ENCODE measurements around the gene RTN4RL1. TPM values are rescaled to one million over a fixed set of nuclear protein-coding genes. Genes with fewer than 3 reads are reported as not detected.
A peak's percentile ranks its signal among the peaks of the same experiment; 100 is the strongest.

Gene RTN4RL1
- total and polyA plus RNA-seq, 2 of the 4 experiments (the other 2 are of a cell fraction) = under 0.01 to 0.03 TPM

DNA sequence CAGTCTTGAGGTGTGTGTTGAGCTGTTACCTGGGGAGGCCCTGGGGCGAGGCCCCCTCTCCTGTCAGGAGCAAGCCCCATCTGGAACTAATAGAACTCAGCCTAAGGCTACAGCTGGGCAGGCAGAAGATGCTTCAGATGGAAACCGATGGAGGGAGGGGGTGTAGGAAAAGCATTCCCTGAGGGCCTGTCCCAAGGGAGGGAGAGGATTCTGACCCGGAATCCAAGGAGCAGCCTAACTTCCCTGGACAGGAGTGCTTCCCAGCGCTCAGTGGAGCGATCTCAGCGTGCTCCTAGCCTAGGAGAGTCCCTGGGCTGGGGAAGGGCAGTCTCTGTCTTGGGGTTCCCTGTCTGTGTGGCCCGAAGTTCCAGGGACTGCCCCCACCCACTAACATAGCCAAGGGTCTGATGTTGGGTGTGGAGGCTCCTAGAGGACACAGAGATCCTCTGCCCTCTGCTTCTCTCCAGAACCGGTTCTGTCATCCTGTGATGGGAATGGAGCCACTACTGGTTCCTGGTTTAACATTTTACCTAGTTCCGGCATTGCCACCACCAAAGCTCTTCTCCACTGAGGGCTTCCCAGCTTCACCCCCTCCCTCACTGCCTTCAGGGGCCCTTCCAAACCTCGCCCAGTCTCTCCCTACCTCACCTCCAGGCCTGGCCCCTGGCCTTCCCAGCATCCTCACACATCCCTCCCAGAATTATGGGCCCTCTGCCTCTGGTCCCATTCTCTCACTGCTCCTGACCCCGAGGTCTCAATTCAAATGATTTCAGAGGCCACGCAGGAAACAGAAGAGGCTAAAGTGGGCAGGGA, 58.7 kb downstream of the RTN4RL1 start:
- Histone ChIP-seq H2BK15ac (ENCODE audit: low read depth, low read length) (no peak overlapping the region), H3K27me3 (ENCODE audit: control insufficient read depth, insufficient read depth, low read length) (peaks cover 56% of the 10 kb centered on the region), H3K4me2 (ENCODE audit: low read depth, low read length) (no peak overlapping the region), H3K4me3 (ENCODE audit: insufficient read depth, low read depth, low read length) (no peak overlapping the region), H2AFZ (replicated peaks; ENCODE audit: low read length, poor library complexity) (no peak overlapping the region), H3K36me3 (ENCODE audit: control insufficient read depth, insufficient read depth, low read length) (no peaks in the 10 kb centered on the region), H3K27ac (ENCODE audit: insufficient read depth, low read length) (no peak overlapping the region), H3K9me1 (ENCODE audit: insufficient read depth, low read length) (no peaks in the 10 kb centered on the region), H3K56ac (ENCODE audit: extremely low read depth, insufficient read depth, low read length) (no peak overlapping the region), H4K91ac (ENCODE audit: insufficient read depth, low read depth, low read length) (no peak overlapping the region), H3K4me1 (ENCODE audit: control insufficient read depth, insufficient read depth, low read length) (peaks cover 3% of the 10 kb centered on the region; the same call in 1 of the 2 replicates), H3K14ac (replicated peaks; ENCODE audit: low read depth, low read length) (no peak overlapping the region), H3K4ac (ENCODE audit: low read depth, low read length) (no peak overlapping the region), H3K9me3 (ENCODE audit: control insufficient read depth, insufficient read depth, low read length) (peaks cover 16% of the 10 kb centered on the region), H3K18ac (ENCODE audit: low read depth, low read length) (no peak overlapping the region), H4K8ac (ENCODE audit: low read depth in 2 of 2, low read length in 2 of 2) (no peak overlapping the region), H2BK120ac (ENCODE audit: low read depth, low read length) (no peak overlapping the region), H2BK20ac (ENCODE audit: low read depth, low read length) (no peak overlapping the region), H2AK9ac (replicated peaks; ENCODE audit: low read depth, low read length, poor library complexity) (peak overlapping the region; percentile 85), H3K79me1 (ENCODE audit: low read depth in 1 of 2, low read length in 2 of 2) (no peaks in the 10 kb centered on the region), H3K23ac (ENCODE audit: low read depth, low read length) (no peak overlapping the region), H4K20me1 (ENCODE audit: insufficient read depth, low read length) (no peaks in the 10 kb centered on the region), H3K9ac (ENCODE audit: low read depth, low read length) (no peak overlapping the region), H2AK5ac (ENCODE audit: low read depth, low read length) (no peak overlapping the region), H2BK5ac (ENCODE audit: low read depth, low read length, poor library complexity, severe bottlenecking) (no peak overlapping the region), H4K5ac (ENCODE audit: low read depth, low read length) (no peak overlapping the region)
- no CpG with 5 or more reads among the region's 12 CpGs for WGBS, 2 experiments (ENCODE audit: extremely low coverage in 2 of 2, insufficient read length in 1 of 2)
- dilution Hi-C loops (cut with HindIII; ENCODE audit: low sequenced_read_pairs, unreplicated experiment) = no loop called here
- no peak for TF ChIP-seq BHLHE40 (IDR thresholded peaks at IDR 0.05; ENCODE audit: low read depth, low read length)
- TF ChIP-seq POLR2A (IDR thresholded peaks at IDR 0.05; ENCODE audit: low read depth, low read length) = no peak
- no peak for TF ChIP-seq CEBPB (IDR thresholded peaks at IDR 0.05; ENCODE audit: low read depth, low read length)
- TF ChIP-seq SMC3 (IDR thresholded peaks at IDR 0.05; ENCODE audit: low read depth, low read length) = no peak
- no peak for TF ChIP-seq RAD21 (IDR thresholded peaks at IDR 0.05; ENCODE audit: low read length)
- TF ChIP-seq FOS (IDR thresholded peaks at IDR 0.05; ENCODE audit: low read depth, low read length) = no peak
- TF ChIP-seq, protein P1, sequence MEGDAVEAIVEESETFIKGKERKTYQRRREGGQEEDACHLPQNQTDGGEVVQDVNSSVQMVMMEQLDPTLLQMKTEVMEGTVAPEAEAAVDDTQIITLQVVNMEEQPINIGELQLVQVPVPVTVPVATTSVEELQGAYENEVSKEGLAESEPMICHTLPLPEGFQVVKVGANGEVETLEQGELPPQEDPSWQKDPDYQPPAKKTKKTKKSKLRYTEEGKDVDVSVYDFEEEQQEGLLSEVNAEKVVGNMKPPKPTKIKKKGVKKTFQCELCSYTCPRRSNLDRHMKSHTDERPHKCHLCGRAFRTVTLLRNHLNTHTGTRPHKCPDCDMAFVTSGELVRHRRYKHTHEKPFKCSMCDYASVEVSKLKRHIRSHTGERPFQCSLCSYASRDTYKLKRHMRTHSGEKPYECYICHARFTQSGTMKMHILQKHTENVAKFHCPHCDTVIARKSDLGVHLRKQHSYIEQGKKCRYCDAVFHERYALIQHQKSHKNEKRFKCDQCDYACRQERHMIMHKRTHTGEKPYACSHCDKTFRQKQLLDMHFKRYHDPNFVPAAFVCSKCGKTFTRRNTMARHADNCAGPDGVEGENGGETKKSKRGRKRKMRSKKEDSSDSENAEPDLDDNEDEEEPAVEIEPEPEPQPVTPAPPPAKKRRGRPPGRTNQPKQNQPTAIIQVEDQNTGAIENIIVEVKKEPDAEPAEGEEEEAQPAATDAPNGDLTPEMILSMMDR (conservative IDR thresholded peaks at IDR 0.05; ENCODE audit: low read depth, low read length) = no peak
- no peak for TF ChIP-seq MAFK (IDR thresholded peaks at IDR 0.05; ENCODE audit: low read depth, low read length)
- TF ChIP-seq MXI1 (IDR thresholded peaks at IDR 0.05; ENCODE audit: borderline replicate concordance, low read depth, low read length) = no peak
- no peak for TF ChIP-seq MAZ (IDR thresholded peaks at IDR 0.05; ENCODE audit: borderline replicate concordance, low read depth, low read length)
- no peak for TF ChIP-seq RFX5 (IDR thresholded peaks at IDR 0.05; ENCODE audit: low read depth, low read length)
- TF ChIP-seq, protein P2, sequence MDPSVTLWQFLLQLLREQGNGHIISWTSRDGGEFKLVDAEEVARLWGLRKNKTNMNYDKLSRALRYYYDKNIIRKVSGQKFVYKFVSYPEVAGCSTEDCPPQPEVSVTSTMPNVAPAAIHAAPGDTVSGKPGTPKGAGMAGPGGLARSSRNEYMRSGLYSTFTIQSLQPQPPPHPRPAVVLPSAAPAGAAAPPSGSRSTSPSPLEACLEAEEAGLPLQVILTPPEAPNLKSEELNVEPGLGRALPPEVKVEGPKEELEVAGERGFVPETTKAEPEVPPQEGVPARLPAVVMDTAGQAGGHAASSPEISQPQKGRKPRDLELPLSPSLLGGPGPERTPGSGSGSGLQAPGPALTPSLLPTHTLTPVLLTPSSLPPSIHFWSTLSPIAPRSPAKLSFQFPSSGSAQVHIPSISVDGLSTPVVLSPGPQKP (IDR thresholded peaks at IDR 0.05; ENCODE audit: borderline replicate concordance, low read depth, low read length) = no peak
- no peak for TF ChIP-seq CHD1 (IDR thresholded peaks at IDR 0.05; ENCODE audit: low read depth, low read length)
- no peak for TF ChIP-seq RCOR1 (IDR thresholded peaks at IDR 0.05; ENCODE audit: insufficient replicate concordance, low read length)
- no peak for TF ChIP-seq NFE2L2 (IDR thresholded peaks at IDR 0.05; ENCODE audit: low read depth, low read length)
- TF ChIP-seq, protein P3, sequence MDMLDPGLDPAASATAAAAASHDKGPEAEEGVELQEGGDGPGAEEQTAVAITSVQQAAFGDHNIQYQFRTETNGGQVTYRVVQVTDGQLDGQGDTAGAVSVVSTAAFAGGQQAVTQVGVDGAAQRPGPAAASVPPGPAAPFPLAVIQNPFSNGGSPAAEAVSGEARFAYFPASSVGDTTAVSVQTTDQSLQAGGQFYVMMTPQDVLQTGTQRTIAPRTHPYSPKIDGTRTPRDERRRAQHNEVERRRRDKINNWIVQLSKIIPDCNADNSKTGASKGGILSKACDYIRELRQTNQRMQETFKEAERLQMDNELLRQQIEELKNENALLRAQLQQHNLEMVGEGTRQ (IDR thresholded peaks at IDR 0.05; ENCODE audit: low read depth, low read length) = no peak
- in situ Hi-C loops (cut with MboI; ENCODE audit: low sequenced_read_pairs) = no loop called here
- ATAC-seq (ENCODE audit: low read depth) = peak; percentile 48
- intact Hi-C loops (cut with micrococcal nuclease) = no loop called here
- ChIA-PET POLR2A (ENCODE audit: unreplicated experiment) (no interaction called here), CTCF (no interaction called here)
- no TSS peak for BruUV-seq (replicated peaks)
- DNase-seq = no peak
